Right atrium auricular region (tissue), 2 donors: Measurements from ENCODE around the gene NCOA4. TPM values are rescaled to one million over a fixed set of nuclear protein-coding genes. Genes with fewer than 3 reads are reported as not detected.
"Not testable (repeated sequence)": the region's sequence is repeated elsewhere in the genome, so short reads cannot be mapped to it uniquely, and the experiment has no call there.

Source experiments
- DNase-seq: peaks from one replicate; pipeline ENCODE4 v3.0.0-alpha.2; 2019; ENCODE audit warnings: low spot score
- H3K27ac ChIP-seq, 2 donors: fragments of 200-600 bp; sonication (generic); 1 replicate in 1 of 2; 2 replicates in 1 of 2; pipeline ENCODE4 v1.5.1; 2016 to 2019
- H3K27me3 ChIP-seq, 2 donors: fragments of 200-600 bp; sonication (generic); one replicate each; pipeline versions ENCODE4 v1.5.1 to v1.6.0; 2017 to 2019
- H3K36me3 ChIP-seq: fragments of 200-600 bp; sonication (generic); one replicate; pipeline ENCODE4 v1.5.1; 2016
- H3K4me1 ChIP-seq, 2 donors: fragments of 200-600 bp; sonication (generic); one replicate each; pipeline versions ENCODE4 v1.5.1 to v1.6.0; 2017 to 2019
- H3K4me3 ChIP-seq, 2 donors: fragments of 200-600 bp; sonication (generic); 1 replicate in 1 of 2; 2 replicates in 1 of 2; pipeline ENCODE4 v1.5.1; 2017 to 2019; ENCODE audit warnings: mild to moderate bottlenecking in 1 of 2, moderate library complexity in 1 of 2
- H3K9me3 ChIP-seq, 2 donors: fragments of 200-600 bp; sonication (generic); one replicate each; pipeline ENCODE4 v1.5.1; 2019
- CTCF ChIP-seq, 2 donors: fragments of 200-600 bp; sonication (generic); IDR thresholded peaks; one replicate each; pipeline ENCODE4 v1.5.1; 2019; ENCODE audit warnings: antibody characterized with exemption in 2 of 2
- total RNA-seq, 2 donors: library from RNA; depleted of rRNA; stranded (reverse); fragments of >200 nt; gene quantifications; one replicate each; pipeline ENCODE4 v1.1.0, GENCODE V29; 2016

The NCOA4 gene
- total RNA-seq, 2 donors from 2014 or later: 155 to 259 TPM

GRCh38 chr10:46004963-46005362 lies 25.5 kb downstream of the NCOA4 start:
- Histone ChIP-seq H3K9me3 (no peaks in the 10 kb centered on the region), H3K4me1 (no peaks in the 10 kb centered on the region), H3K27me3 (no peaks in the 10 kb centered on the region), H3K36me3 (peaks cover 82% of the 10 kb centered on the region), H3K4me3 (no peak overlapping the region), H3K27ac (no peak overlapping the region)
- no peak for TF ChIP-seq CTCF (IDR thresholded peaks at IDR 0.05)
- no peak for DNase-seq

GRCh38 chr10:46002916-46003693 lies 27.3 kb downstream of the NCOA4 start:
- H3K9me3 ChIP-seq: no peaks in the 10 kb centered on the region
- H3K36me3 ChIP-seq: peaks cover 76% of the 10 kb centered on the region
- no peak overlapping the region for H3K4me3 ChIP-seq
- DNase-seq: no peak
- no peak overlapping the region for H3K27ac ChIP-seq
- no peaks in the 10 kb centered on the region for H3K27me3 ChIP-seq
- no peak for TF ChIP-seq CTCF (IDR thresholded peaks at IDR 0.05)
- no peaks in the 10 kb centered on the region for H3K4me1 ChIP-seq

- H3K36me3 ChIP-seq: peaks cover 76% of the 10 kb centered on the region
- H3K4me1 ChIP-seq, H3K4me3 ChIP-seq, DNase-seq, H3K27me3 ChIP-seq, H3K9me3 ChIP-seq, H3K27ac ChIP-seq: not testable (repeated sequence)
Observed at GRCh38 chr10:46002189-46002687, 28.2 kb downstream of the NCOA4 start.

GRCh38 chr10:46001187-46001756 lies 29.2 kb downstream of the NCOA4 start:
- Histone ChIP-seq H3K27ac (no peak overlapping the region), H3K4me3 (no peak overlapping the region), H3K36me3 (peaks cover 67% of the 10 kb centered on the region), H3K9me3 (no peaks in the 10 kb centered on the region), H3K4me1 (no peaks in the 10 kb centered on the region), H3K27me3 (no peaks in the 10 kb centered on the region)
- no peak for DNase-seq
- TF ChIP-seq CTCF (IDR thresholded peaks at IDR 0.05): no peak

- no peak for TF ChIP-seq CTCF (IDR thresholded peaks at IDR 0.05)
- peaks cover 59% of the 10 kb centered on the region for H3K36me3 ChIP-seq
Observed at GRCh38 chr10:46000538-46000937, 29.9 kb downstream of the NCOA4 start.

GRCh38 chr10:45999955-46000354 lies 30.5 kb downstream of the NCOA4 start:
- DNase-seq, H3K27me3 ChIP-seq, H3K9me3 ChIP-seq, H3K4me3 ChIP-seq, H3K4me1 ChIP-seq, H3K27ac ChIP-seq: not testable (repeated sequence)
- H3K36me3 ChIP-seq: peaks cover 53% of the 10 kb centered on the region

More at GRCh38 chr10:46000538-46000937, 29.9 kb downstream of the NCOA4 start:
- no peaks in the 10 kb centered on the region for H3K4me1 ChIP-seq
- no peaks in the 10 kb centered on the region for H3K9me3 ChIP-seq
- H3K27ac ChIP-seq: no peak overlapping the region
- H3K27me3 ChIP-seq: no peaks in the 10 kb centered on the region
- H3K4me3 ChIP-seq: no peak overlapping the region
- no peak for DNase-seq
